Subcutaneous adipose tissue (tissue), 4 donors: ENCODE results near the gene PTPRD. TPM values are rescaled to one million over a fixed set of nuclear protein-coding genes. Genes with fewer than 3 reads are reported as not detected.

ENCODE experiments used
- total RNA-seq, 4 donors: library from RNA; depleted of rRNA; stranded (reverse); fragments of >200 nt; gene quantifications; one replicate each; pipeline ENCODE4 v1.1.0, GENCODE V29; 2016
- TF ChIP-seq, protein P1 (sequence below): fragments of 450-650 bp; IDR thresholded peaks from one replicate; pipeline ENCODE4 v1.5.1; 2016; ENCODE audit warnings: low read depth, mild to moderate bottlenecking, control low read depth, antibody characterized with exemption, moderate library complexity

PTPRD gene
- total RNA-seq, 4 donors from 2014 or later, result 5.1 to 17.3 (median 12.1) TPM

DNA sequence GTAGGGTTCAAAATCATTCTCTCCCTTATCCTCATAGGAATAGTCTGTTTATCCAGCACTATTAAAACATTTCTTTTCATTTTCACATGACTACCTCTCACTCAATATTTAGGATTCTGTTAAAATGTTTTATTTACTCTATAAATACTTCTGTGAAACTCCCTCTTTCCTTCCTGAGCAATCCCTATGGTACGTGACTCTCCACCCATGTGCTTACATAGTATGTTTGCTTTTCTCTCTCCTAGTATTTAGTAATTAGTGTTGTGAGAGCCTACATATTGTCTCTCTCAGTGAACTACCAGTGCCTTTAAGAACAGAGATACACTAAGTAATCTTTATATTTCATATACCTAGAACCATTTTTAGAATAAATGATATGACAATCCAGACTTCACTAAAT lies 46.0 kb downstream of the PTPRD start:
- TF ChIP-seq, protein P1, sequence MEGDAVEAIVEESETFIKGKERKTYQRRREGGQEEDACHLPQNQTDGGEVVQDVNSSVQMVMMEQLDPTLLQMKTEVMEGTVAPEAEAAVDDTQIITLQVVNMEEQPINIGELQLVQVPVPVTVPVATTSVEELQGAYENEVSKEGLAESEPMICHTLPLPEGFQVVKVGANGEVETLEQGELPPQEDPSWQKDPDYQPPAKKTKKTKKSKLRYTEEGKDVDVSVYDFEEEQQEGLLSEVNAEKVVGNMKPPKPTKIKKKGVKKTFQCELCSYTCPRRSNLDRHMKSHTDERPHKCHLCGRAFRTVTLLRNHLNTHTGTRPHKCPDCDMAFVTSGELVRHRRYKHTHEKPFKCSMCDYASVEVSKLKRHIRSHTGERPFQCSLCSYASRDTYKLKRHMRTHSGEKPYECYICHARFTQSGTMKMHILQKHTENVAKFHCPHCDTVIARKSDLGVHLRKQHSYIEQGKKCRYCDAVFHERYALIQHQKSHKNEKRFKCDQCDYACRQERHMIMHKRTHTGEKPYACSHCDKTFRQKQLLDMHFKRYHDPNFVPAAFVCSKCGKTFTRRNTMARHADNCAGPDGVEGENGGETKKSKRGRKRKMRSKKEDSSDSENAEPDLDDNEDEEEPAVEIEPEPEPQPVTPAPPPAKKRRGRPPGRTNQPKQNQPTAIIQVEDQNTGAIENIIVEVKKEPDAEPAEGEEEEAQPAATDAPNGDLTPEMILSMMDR, result no peak

DNA sequence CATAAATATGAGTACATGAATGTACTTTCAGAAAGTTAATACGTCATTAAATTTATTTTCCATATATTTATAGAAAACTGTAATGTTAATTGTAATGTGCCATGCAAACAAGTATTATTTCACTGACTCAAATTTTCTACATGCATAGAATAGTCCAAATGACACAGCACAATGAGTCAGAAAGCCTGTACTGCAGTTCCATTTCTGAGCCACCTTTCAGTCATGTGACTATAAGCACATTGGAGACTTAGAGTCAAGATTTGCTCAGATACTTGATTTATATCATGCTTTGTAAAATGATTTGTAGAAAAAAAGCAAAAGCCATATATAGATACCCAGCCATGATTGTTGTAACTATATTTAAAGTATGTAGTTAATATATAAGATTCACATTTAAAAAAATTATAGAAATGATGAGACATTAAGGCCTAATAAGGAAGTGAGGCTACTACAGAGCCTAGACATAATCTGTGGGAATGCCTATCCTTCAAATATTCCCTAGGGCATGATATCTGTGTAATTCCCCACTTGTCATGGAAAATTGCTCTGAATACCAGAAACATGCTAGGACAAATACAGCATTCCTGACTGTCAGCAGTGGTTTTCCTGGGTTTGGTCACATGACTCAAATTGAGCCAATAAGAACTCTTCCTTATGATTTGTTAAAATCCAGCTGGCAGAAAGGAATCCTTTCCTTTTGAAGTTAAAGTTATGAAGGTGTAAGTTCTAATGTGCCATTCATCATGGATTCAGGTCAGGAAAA lies 50.0 kb downstream of the PTPRD start:
- TF ChIP-seq, protein P1, result no peak

DNA sequence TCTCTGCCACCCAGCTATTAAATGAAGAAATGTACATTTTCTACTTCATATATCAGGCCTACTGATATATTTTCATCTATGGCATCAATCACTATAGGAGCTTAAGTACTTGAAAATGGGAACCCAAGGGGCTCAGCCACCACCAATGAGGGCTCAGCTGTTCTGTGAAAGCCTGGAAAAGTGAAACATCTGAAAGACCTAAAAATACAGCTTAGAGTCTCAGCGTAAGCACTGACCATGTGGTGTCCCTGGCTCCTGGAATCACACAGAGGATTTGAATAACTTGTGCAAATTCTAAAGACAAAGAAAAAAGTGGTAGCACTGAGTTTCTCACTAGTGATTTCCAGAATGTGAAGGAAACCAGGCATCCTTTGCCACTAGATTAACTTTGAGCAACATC lies 64.5 kb downstream of the PTPRD start:
- TF ChIP-seq, protein P1, result no peak

GRCh38 chr9:10538073-10538472 lies 74.7 kb downstream of the PTPRD start:
- TF ChIP-seq, protein P1, result no peak

DNA sequence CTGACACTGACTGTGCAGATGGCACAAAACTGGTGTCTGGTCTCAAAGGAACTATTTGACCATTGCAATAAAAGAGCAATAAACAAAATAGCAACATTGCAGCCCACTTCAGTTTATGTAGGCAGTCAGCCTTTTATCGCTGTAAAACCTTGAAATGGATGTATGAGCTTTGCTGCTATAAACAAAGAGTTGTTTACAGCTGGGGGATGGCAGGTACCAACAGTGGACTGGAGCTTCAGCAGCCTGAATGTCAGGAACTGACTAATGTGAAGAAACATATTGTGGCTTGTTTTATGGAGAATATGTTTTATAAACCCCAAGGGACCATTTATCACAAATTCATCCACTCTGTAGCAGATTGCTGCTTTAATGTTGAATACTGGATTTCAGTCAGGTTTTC lies 78.0 kb downstream of the PTPRD start:
- TF ChIP-seq, protein P1, result no peak

- TF ChIP-seq, protein P1, result no peak
Measured at GRCh38 chr9:10525972-10526371, 86.8 kb downstream of the PTPRD start.

GRCh38 chr9:10523164-10523563 lies 89.6 kb downstream of the PTPRD start:
- TF ChIP-seq, protein P1, result no peak
